ENCODE data around the gene PPM1B.

The PPM1B gene

GRCh38 chr2:44267796-44268648, 99.3 kb downstream of the PPM1B start:
- H3K4me1 ChIP-seq (ENCODE audit: insufficient read depth, low read length): no peaks in the 10 kb centered on the region
- H3K4me3 ChIP-seq (ENCODE audit: low read depth in 1 of 2, low read length in 2 of 2): no peak overlapping the region
- no peaks in the 10 kb centered on the region for H4K20me1 ChIP-seq (ENCODE audit: insufficient read depth, low read length)
- no peak overlapping the region for H3K4me2 ChIP-seq (ENCODE audit: insufficient read depth, low read length)
- ATAC-seq (ENCODE audit: insufficient read depth, low read depth): no peak
- H3K27me3 ChIP-seq (ENCODE audit: insufficient read depth, low read length, poor library complexity): no peaks in the 10 kb centered on the region
- no peaks in the 10 kb centered on the region for H3K36me3 ChIP-seq (ENCODE audit: insufficient read depth, low read length)
- no peak for DNase-seq
- H3K9ac ChIP-seq (ENCODE audit: low read depth, low read length): no peak overlapping the region
- H2AFZ ChIP-seq (ENCODE audit: low read depth, low read length): no peak overlapping the region
- TF ChIP-seq CTCF (IDR thresholded peaks at IDR 0.05; ENCODE audit: borderline replicate concordance, extremely low read depth, low read length, poor library complexity, severe bottlenecking) (no peak), EZH2 (IDR thresholded peaks at IDR 0.05; ENCODE audit: borderline replicate concordance, low read depth, low read length, severe bottlenecking) (no peak)
- H3K9me3 ChIP-seq (ENCODE audit: insufficient read depth, low read length, severe bottlenecking): no peaks in the 10 kb centered on the region
- no peak overlapping the region for H3K27ac ChIP-seq (ENCODE audit: low read length)
- no peaks in the 10 kb centered on the region for H3K79me2 ChIP-seq (ENCODE audit: insufficient read depth, low read length)

GRCh38 chr2:44269831-44270230, 101.2 kb downstream of the PPM1B start:
- DNase-seq (no peak), ATAC-seq (ENCODE audit: insufficient read depth, low read depth) (no peak)
- H3K9ac ChIP-seq (ENCODE audit: low read depth, low read length): no peak overlapping the region
- H3K79me2 ChIP-seq (ENCODE audit: insufficient read depth, low read length): no peaks in the 10 kb centered on the region
- H3K36me3 ChIP-seq (ENCODE audit: insufficient read depth, low read length): no peaks in the 10 kb centered on the region
- no peaks in the 10 kb centered on the region for H3K9me3 ChIP-seq (ENCODE audit: insufficient read depth, low read length, severe bottlenecking)
- no peaks in the 10 kb centered on the region for H3K27me3 ChIP-seq (ENCODE audit: insufficient read depth, low read length, poor library complexity)
- H2AFZ ChIP-seq (ENCODE audit: low read depth, low read length): no peak overlapping the region
- TF ChIP-seq CTCF (IDR thresholded peaks at IDR 0.05; ENCODE audit: borderline replicate concordance, extremely low read depth, low read length, poor library complexity, severe bottlenecking) (no peak), EZH2 (IDR thresholded peaks at IDR 0.05; ENCODE audit: borderline replicate concordance, low read depth, low read length, severe bottlenecking) (no peak)
- H4K20me1 ChIP-seq (ENCODE audit: insufficient read depth, low read length): no peaks in the 10 kb centered on the region
- no peak overlapping the region for H3K27ac ChIP-seq (ENCODE audit: low read length)
- H3K4me3 ChIP-seq (ENCODE audit: low read depth in 1 of 2, low read length in 2 of 2): no peak overlapping the region
- H3K4me2 ChIP-seq (ENCODE audit: insufficient read depth, low read length): no peak overlapping the region
- H3K4me1 ChIP-seq (ENCODE audit: insufficient read depth, low read length): no peaks in the 10 kb centered on the region

- Histone ChIP-seq H3K9me3 (ENCODE audit: insufficient read depth, low read length, severe bottlenecking) (no peaks in the 10 kb centered on the region), H3K9ac (ENCODE audit: low read depth, low read length) (no peak overlapping the region), H3K36me3 (ENCODE audit: insufficient read depth, low read length) (no peaks in the 10 kb centered on the region), H3K79me2 (ENCODE audit: insufficient read depth, low read length) (no peaks in the 10 kb centered on the region), H3K4me2 (ENCODE audit: insufficient read depth, low read length) (no peak overlapping the region), H3K27ac (ENCODE audit: low read length) (no peak overlapping the region), H3K4me1 (ENCODE audit: insufficient read depth, low read length) (no peaks in the 10 kb centered on the region), H3K4me3 (ENCODE audit: low read depth in 1 of 2, low read length in 2 of 2) (no peak overlapping the region), H4K20me1 (ENCODE audit: insufficient read depth, low read length) (no peaks in the 10 kb centered on the region), H3K27me3 (ENCODE audit: insufficient read depth, low read length, poor library complexity) (no peaks in the 10 kb centered on the region), H2AFZ (ENCODE audit: low read depth, low read length) (no peak overlapping the region)
- ATAC-seq (ENCODE audit: insufficient read depth, low read depth): no peak
- no peak for DNase-seq
- TF ChIP-seq CTCF (IDR thresholded peaks at IDR 0.05; ENCODE audit: borderline replicate concordance, extremely low read depth, low read length, poor library complexity, severe bottlenecking) (no peak), EZH2 (IDR thresholded peaks at IDR 0.05; ENCODE audit: borderline replicate concordance, low read depth, low read length, severe bottlenecking) (no peak)
Observed at GRCh38 chr2:44271296-44271695, 102.6 kb downstream of the PPM1B start.

Data from DND-41 (cell line).